ENCODE results near the gene ZBTB7A.

Gene ZBTB7A

GRCh38 chr19:4066176-4066606 is 508 bp downstream of the ZBTB7A start:
- no peak for DNase-seq

GRCh38 chr19:4065430-4066175 is 1.1 kb downstream of the ZBTB7A start:
- peak; percentile 78 for DNase-seq

GRCh38 chr19:4064496-4065260 is 2.0 kb downstream of the ZBTB7A start:
- no peak for DNase-seq

GRCh38 chr19:4064149-4064495 is 2.6 kb downstream of the ZBTB7A start:
- DNase-seq = no peak

- DNase-seq = no peak
These were observed 3.1 kb downstream of the ZBTB7A start for GRCh38 chr19:4063369-4064148.

- no peak for DNase-seq
These were observed 4.0 kb downstream of the ZBTB7A start for GRCh38 chr19:4062419-4063368.

- DNase-seq = no peak
These were observed 4.8 kb downstream of the ZBTB7A start for GRCh38 chr19:4061683-4062418.

GRCh38 chr19:4061178-4061682 is 5.5 kb downstream of the ZBTB7A start:
- no peak for DNase-seq

- no peak for DNase-seq
These were observed 6.0 kb downstream of the ZBTB7A start for GRCh38 chr19:4060621-4061177.

- DNase-seq = no peak
These were observed 6.6 kb downstream of the ZBTB7A start for GRCh38 chr19:4059891-4060620.

GRCh38 chr19:4059453-4059871 is 7.2 kb downstream of the ZBTB7A start:
- no peak for DNase-seq

GRCh38 chr19:4058693-4059452 is 7.8 kb downstream of the ZBTB7A start:
- no peak for DNase-seq

GRCh38 chr19:4057931-4058692 is 8.6 kb downstream of the ZBTB7A start:
- DNase-seq = no peak

- no peak for DNase-seq
These were observed 11.5 kb downstream of the ZBTB7A start for GRCh38 chr19:4055209-4055552.

GRCh38 chr19:4054441-4055208 is 12.1 kb downstream of the ZBTB7A start:
- no peak for DNase-seq

- no peak for DNase-seq
These were observed 13.0 kb downstream of the ZBTB7A start for GRCh38 chr19:4053423-4054324.

GRCh38 chr19:4052993-4053422 is 13.7 kb downstream of the ZBTB7A start:
- DNase-seq = no peak
